Endodermal cell (in vitro differentiated cells): ENCODE results near the gene FRMPD2. TPM values are rescaled to one million over a fixed set of nuclear protein-coding genes. Genes with fewer than 3 reads are reported as not detected.

Source experiments
- DNase-seq: peaks from one replicate; pipeline ENCODE4 v3.0.0-alpha.2; 2017
- H3K27ac ChIP-seq: 2 replicates; pipeline ENCODE4 v1.5.1; 2013; ENCODE audit warnings: mild to moderate bottlenecking, low read depth, low read length, moderate library complexity
- H3K27me3 ChIP-seq: 2 replicates; pipeline ENCODE4 v1.6.1; 2013; ENCODE audit warnings: mild to moderate bottlenecking, low read length, moderate library complexity; ENCODE audit not compliant: insufficient read depth, control insufficient read depth, poor library complexity, severe bottlenecking
- H3K36me3 ChIP-seq: 2 replicates; pipeline ENCODE4 v1.7.0; 2013; ENCODE audit warnings: mild to moderate bottlenecking, low read length, moderate library complexity; ENCODE audit not compliant: control insufficient read depth, insufficient read depth
- H3K4me1 ChIP-seq: one replicate; pipeline ENCODE4 v1.7.0; 2013; ENCODE audit warnings: low read length; ENCODE audit not compliant: control insufficient read depth, insufficient read depth
- H3K4me3 ChIP-seq: 2 replicates; pipeline ENCODE4 v1.5.1; 2013; ENCODE audit warnings: mild to moderate bottlenecking, low read length, moderate library complexity
- H3K9ac ChIP-seq: 2 replicates; pipeline ENCODE4 v1.6.1; 2013; ENCODE audit warnings: mild to moderate bottlenecking, low read length, moderate library complexity; ENCODE audit not compliant: poor library complexity, severe bottlenecking; ENCODE audit errors: extremely low read depth
- H3K9me3 ChIP-seq: 2 replicates; pipeline ENCODE4 v1.6.1; 2013; ENCODE audit warnings: mild to moderate bottlenecking, low read length, moderate library complexity; ENCODE audit not compliant: control insufficient read depth
- H3K27ac Mint-ChIP-seq: 2 replicates; pipeline ENCODE4 v1.8.0; 2020; ENCODE audit warnings: mixed read lengths
- H3K27me3 Mint-ChIP-seq: 2 replicates; pipeline ENCODE4 v1.8.0; 2021; ENCODE audit warnings: mild to moderate bottlenecking, mixed read lengths; ENCODE audit not compliant: insufficient read depth
- H3K36me3 Mint-ChIP-seq: 2 replicates; pipeline ENCODE4 v1.8.0; 2020; ENCODE audit warnings: low read depth, mixed read lengths
- H3K4me1 Mint-ChIP-seq: 2 replicates; pipeline ENCODE4 v1.8.0; 2020; ENCODE audit warnings: mixed read lengths
- H3K4me3 Mint-ChIP-seq: 2 replicates; pipeline ENCODE4 v1.8.0; 2020; ENCODE audit warnings: mild to moderate bottlenecking, moderate library complexity, mixed read lengths
- H3K9me3 Mint-ChIP-seq: 2 replicates; pipeline ENCODE4 v1.8.0; 2020; ENCODE audit warnings: mild to moderate bottlenecking, mixed read lengths
- CTCF ChIP-seq: fragments of 200-600 bp; sonication (generic); conservative IDR thresholded peaks from 2 replicates; pipeline ENCODE4 v1.5.0; 2021; ENCODE audit warnings: antibody characterized with exemption, mild to moderate bottlenecking
- WGBS, 2 experiments: methylation state at CpG; one replicate each; pipeline versions ENCODE4 v1.1.5 to v1.1.7; 2013; ENCODE audit warnings: missing lambda C conversion rate in 2 of 2, mixed read lengths in 1 of 2; ENCODE audit not compliant: insufficient coverage in 1 of 2, insufficient read length in 1 of 2; 5-methylcytosine and 5-hydroxymethylcytosine counted together
- total RNA-seq, 2 donors: library from RNA; stranded (reverse); fragmentation: NEBNext Ultra II Directional in 1 of 2; extraction: Animal tissue kit (Norgen Biotek cat#: 25700) in 1 of 2; gene quantifications; 2 replicates in 1 of 2; 3 replicates in 1 of 2; pipeline ENCODE4 v1.2.1, GENCODE V29; 2021

The FRMPD2 gene
- total RNA-seq, 2 donors from 2014 or later: 0.44 to 1.5 TPM

- H3K9me3 ChIP-seq: no peaks in the 10 kb centered on the region
- Mint-ChIP-seq H3K9me3 (no peaks in the 10 kb centered on the region), H3K27me3 (peaks cover 38% of the 10 kb centered on the region), H3K36me3 (no peaks in the 10 kb centered on the region), H3K4me1 (no peaks in the 10 kb centered on the region), H3K4me3 (no peak overlapping the region), H3K27ac (no peak overlapping the region)
- H3K27me3 ChIP-seq: peaks cover 27% of the 10 kb centered on the region
- H3K27ac ChIP-seq: no peak overlapping the region
- no peaks in the 10 kb centered on the region for H3K4me1 ChIP-seq
- DNase-seq: peak; percentile 90
- H3K36me3 ChIP-seq: no peaks in the 10 kb centered on the region
- H3K9ac ChIP-seq: no peak overlapping the region
- no peak overlapping the region for H3K4me3 ChIP-seq
- peak; percentile 93 for TF ChIP-seq CTCF
- WGBS, 2 experiments: 60% methylated on average over 1 to 5 of the region's 5 CpGs
Measured at GRCh38 chr10:48215486-48216203, 58.9 kb downstream of the FRMPD2 start.

- H3K4me3 Mint-ChIP-seq: no peak overlapping the region
- no peaks in the 10 kb centered on the region for H3K4me1 Mint-ChIP-seq
- H3K4me3 ChIP-seq: no peak overlapping the region
- no peak overlapping the region for H3K27ac Mint-ChIP-seq
- H3K4me1 ChIP-seq: no peaks in the 10 kb centered on the region
- no peaks in the 10 kb centered on the region for H3K9me3 ChIP-seq
- no peaks in the 10 kb centered on the region for H3K9me3 Mint-ChIP-seq
- TF ChIP-seq CTCF: no peak
- H3K27ac ChIP-seq: no peak overlapping the region
- H3K36me3 Mint-ChIP-seq: no peaks in the 10 kb centered on the region
- H3K9ac ChIP-seq: no peak overlapping the region
- H3K36me3 ChIP-seq: no peaks in the 10 kb centered on the region
- DNase-seq: no peak
- peaks cover 28% of the 10 kb centered on the region for H3K27me3 ChIP-seq
- 85 to 90% methylated on average over 2 to 5 of the region's 6 CpGs for WGBS, 2 experiments
- H3K27me3 Mint-ChIP-seq: peaks cover 40% of the 10 kb centered on the region
Measured at GRCh38 chr10:48214716-48215485, 59.6 kb downstream of the FRMPD2 start.

- no peaks in the 10 kb centered on the region for H3K4me1 Mint-ChIP-seq
Measured at GRCh38 chr10:48213047-48213446, 61.4 kb downstream of the FRMPD2 start.

More at GRCh38 chr10:48213047-48213446, 61.4 kb downstream of the FRMPD2 start:
- no peak for TF ChIP-seq CTCF
- Histone ChIP-seq H3K4me3 (no peak overlapping the region), H3K27me3 (peaks cover 39% of the 10 kb centered on the region), H3K9ac (no peak overlapping the region), H3K36me3 (no peaks in the 10 kb centered on the region), H3K4me1 (no peaks in the 10 kb centered on the region), H3K9me3 (no peaks in the 10 kb centered on the region), H3K27ac (no peak overlapping the region)
- WGBS, 2 experiments: 89 to 100% methylated on average over 1 of the region's 1 CpG
- Mint-ChIP-seq H3K36me3 (no peaks in the 10 kb centered on the region), H3K27ac (no peak overlapping the region), H3K4me3 (no peak overlapping the region), H3K27me3 (peaks cover 48% of the 10 kb centered on the region), H3K9me3 (no peaks in the 10 kb centered on the region)
- no peak for DNase-seq
